Astrocyte (in vitro differentiated cells and primary cell): ENCODE measurements around the gene HOXA10.

Source experiments
- EZH2 ChIP-seq: IDR thresholded peaks from 2 replicates; pipeline ENCODE4 v1.6.1; 2012; ENCODE audit warnings: mild to moderate bottlenecking, low read length, inconsistent platforms; ENCODE audit not compliant: insufficient read depth
- TF ChIP-seq, protein P1 (sequence below): IDR thresholded peaks from 2 replicates; pipeline ENCODE4 v1.5.1; 2011; ENCODE audit warnings: low read depth, mild to moderate bottlenecking, inconsistent platforms, low read length, moderate library complexity; ENCODE audit not compliant: insufficient read depth

DNA sequence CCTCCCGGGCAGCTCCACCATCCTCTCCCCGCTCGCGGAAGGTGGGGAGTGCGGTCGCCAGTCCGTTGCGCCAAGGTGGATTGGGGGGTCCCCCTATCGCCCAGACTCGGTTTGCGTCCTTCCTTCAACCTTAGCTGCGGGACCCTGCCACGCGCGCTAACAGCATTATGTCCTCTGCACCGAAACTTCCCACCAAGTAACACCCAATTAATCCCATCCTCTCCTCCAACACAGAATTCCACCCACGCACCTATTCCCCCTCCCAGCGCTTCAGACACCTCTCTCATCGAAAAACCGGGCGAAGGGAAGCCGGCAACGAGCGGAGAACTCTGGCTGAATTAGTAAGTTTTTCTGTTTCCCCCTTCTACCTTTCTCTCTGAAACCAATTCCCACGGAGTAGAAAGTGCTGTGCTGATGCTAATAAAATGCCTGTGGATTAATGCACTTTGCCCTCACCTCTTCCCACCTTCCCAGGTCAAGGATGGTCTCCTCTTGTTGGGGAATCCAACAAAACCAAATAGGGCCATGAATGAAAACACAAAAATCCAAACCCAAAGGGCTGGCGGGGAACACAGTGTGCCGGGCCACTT, 22.7 kb downstream of the HOXA10 start:
- TF ChIP-seq, protein P1, sequence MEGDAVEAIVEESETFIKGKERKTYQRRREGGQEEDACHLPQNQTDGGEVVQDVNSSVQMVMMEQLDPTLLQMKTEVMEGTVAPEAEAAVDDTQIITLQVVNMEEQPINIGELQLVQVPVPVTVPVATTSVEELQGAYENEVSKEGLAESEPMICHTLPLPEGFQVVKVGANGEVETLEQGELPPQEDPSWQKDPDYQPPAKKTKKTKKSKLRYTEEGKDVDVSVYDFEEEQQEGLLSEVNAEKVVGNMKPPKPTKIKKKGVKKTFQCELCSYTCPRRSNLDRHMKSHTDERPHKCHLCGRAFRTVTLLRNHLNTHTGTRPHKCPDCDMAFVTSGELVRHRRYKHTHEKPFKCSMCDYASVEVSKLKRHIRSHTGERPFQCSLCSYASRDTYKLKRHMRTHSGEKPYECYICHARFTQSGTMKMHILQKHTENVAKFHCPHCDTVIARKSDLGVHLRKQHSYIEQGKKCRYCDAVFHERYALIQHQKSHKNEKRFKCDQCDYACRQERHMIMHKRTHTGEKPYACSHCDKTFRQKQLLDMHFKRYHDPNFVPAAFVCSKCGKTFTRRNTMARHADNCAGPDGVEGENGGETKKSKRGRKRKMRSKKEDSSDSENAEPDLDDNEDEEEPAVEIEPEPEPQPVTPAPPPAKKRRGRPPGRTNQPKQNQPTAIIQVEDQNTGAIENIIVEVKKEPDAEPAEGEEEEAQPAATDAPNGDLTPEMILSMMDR: no peak
- TF ChIP-seq EZH2: peak; percentile 45
